Measurements from ENCODE around the gene EEPD1.

- TF ChIP-seq SREBF2 (IDR thresholded peaks at IDR 0.05): no peak
- TF ChIP-seq, protein P1, sequence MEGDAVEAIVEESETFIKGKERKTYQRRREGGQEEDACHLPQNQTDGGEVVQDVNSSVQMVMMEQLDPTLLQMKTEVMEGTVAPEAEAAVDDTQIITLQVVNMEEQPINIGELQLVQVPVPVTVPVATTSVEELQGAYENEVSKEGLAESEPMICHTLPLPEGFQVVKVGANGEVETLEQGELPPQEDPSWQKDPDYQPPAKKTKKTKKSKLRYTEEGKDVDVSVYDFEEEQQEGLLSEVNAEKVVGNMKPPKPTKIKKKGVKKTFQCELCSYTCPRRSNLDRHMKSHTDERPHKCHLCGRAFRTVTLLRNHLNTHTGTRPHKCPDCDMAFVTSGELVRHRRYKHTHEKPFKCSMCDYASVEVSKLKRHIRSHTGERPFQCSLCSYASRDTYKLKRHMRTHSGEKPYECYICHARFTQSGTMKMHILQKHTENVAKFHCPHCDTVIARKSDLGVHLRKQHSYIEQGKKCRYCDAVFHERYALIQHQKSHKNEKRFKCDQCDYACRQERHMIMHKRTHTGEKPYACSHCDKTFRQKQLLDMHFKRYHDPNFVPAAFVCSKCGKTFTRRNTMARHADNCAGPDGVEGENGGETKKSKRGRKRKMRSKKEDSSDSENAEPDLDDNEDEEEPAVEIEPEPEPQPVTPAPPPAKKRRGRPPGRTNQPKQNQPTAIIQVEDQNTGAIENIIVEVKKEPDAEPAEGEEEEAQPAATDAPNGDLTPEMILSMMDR (IDR thresholded peaks at IDR 0.05): no peak
- no peak for TF ChIP-seq RFX5 (IDR thresholded peaks at IDR 0.05)
- TF ChIP-seq, protein P2, sequence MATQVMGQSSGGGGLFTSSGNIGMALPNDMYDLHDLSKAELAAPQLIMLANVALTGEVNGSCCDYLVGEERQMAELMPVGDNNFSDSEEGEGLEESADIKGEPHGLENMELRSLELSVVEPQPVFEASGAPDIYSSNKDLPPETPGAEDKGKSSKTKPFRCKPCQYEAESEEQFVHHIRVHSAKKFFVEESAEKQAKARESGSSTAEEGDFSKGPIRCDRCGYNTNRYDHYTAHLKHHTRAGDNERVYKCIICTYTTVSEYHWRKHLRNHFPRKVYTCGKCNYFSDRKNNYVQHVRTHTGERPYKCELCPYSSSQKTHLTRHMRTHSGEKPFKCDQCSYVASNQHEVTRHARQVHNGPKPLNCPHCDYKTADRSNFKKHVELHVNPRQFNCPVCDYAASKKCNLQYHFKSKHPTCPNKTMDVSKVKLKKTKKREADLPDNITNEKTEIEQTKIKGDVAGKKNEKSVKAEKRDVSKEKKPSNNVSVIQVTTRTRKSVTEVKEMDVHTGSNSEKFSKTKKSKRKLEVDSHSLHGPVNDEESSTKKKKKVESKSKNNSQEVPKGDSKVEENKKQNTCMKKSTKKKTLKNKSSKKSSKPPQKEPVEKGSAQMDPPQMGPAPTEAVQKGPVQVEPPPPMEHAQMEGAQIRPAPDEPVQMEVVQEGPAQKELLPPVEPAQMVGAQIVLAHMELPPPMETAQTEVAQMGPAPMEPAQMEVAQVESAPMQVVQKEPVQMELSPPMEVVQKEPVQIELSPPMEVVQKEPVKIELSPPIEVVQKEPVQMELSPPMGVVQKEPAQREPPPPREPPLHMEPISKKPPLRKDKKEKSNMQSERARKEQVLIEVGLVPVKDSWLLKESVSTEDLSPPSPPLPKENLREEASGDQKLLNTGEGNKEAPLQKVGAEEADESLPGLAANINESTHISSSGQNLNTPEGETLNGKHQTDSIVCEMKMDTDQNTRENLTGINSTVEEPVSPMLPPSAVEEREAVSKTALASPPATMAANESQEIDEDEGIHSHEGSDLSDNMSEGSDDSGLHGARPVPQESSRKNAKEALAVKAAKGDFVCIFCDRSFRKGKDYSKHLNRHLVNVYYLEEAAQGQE (IDR thresholded peaks at IDR 0.05): no peak
- no peak for TF ChIP-seq RNF2 (IDR thresholded peaks at IDR 0.05; ENCODE audit: borderline replicate concordance, low read depth)
- no peak for TF ChIP-seq CHD2 (IDR thresholded peaks at IDR 0.05; ENCODE audit: low read length, partially characterized antibody)
- TF ChIP-seq RAD21 (conservative IDR thresholded peaks at IDR 0.05 in 1 of 2, IDR thresholded peaks at IDR 0.05 in 1 of 2): no peak
- no peak for TF ChIP-seq GATA3 (IDR thresholded peaks at IDR 0.05; ENCODE audit: borderline replicate concordance)
- TF ChIP-seq CHD4 (IDR thresholded peaks at IDR 0.05; ENCODE audit: borderline replicate concordance): no peak
- TF ChIP-seq MAFK (IDR thresholded peaks at IDR 0.05; ENCODE audit: partially characterized antibody): no peak
Measured at GRCh38 chr7:36266683-36267082, 113.6 kb downstream of the EEPD1 start.
